ENCODE data around the gene MARCHF2.

The MARCHF2 gene

DNA sequence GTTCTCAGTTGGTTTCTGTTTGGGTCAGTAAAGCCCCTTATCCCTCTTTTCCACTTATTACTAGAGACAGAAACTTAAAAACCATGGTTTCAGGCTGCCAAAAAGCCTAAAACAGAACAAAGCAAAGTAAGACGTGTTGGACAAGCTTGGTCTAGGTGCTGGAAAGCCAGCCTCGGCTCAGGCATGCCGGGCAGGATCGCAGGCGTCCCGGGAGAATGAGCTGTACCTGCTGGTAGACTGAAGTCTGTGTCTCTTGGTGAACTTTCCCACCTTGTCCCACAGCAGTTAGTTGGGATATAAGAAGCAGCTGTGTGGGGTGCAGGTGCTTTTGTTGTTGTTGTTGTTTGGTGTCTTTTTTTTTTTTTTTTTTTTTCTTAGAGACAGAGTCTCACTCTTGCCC lies 68.5 kb downstream of the MARCHF2 start:
- no peak for DNase-seq

- no peak for DNase-seq
Observed at GRCh38 chr19:8482696-8483095, 69.6 kb downstream of the MARCHF2 start.

DNA sequence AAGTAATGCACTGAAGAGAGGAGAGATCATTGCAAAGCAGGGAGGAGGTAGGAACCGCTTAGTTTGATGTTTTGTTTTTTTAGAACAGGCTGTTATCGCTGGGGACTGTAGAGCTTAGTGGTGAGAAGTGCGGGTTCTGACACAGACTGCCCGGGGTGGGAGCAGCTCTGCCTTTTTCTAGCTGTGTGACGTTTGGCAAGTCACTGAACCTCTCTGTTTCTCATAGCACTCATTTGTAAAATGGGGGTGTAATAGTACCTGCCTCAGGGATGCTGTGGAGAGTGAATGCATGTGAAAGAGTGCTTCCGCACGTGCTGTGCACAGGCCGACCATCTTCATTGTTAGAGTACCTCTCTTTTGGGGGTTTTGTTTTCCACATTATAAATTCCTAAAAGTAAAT lies 70.1 kb downstream of the MARCHF2 start:
- DNase-seq, result no peak

- no peak for DNase-seq
Observed at GRCh38 chr19:8484331-8484894, 71.3 kb downstream of the MARCHF2 start.

DNA sequence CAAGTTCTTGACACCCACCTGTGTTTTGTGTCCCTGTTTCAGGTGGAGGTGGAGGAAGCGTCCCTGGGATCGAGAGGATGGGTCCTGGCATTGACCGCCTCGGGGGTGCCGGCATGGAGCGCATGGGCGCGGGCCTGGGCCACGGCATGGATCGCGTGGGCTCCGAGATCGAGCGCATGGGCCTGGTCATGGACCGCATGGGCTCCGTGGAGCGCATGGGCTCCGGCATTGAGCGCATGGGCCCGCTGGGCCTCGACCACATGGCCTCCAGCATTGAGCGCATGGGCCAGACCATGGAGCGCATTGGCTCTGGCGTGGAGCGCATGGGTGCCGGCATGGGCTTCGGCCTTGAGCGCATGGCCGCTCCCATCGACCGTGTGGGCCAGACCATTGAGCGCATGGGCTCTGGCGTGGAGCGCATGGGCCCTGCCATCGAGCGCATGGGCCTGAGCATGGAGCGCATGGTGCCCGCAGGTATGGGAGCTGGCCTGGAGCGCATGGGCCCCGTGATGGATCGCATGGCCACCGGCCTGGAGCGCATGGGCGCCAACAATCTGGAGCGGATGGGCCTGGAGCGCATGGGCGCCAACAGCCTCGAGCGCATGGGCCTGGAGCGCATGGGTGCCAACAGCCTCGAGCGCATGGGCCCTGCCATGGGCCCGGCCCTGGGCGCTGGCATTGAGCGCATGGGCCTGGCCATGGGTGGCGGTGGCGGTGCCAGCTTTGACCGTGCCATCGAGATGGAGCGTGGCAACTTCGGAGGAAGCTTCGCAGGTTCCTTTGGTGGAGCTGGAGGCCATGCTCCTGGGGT lies 72.7 kb downstream of the MARCHF2 start:
- no peak for DNase-seq

DNA sequence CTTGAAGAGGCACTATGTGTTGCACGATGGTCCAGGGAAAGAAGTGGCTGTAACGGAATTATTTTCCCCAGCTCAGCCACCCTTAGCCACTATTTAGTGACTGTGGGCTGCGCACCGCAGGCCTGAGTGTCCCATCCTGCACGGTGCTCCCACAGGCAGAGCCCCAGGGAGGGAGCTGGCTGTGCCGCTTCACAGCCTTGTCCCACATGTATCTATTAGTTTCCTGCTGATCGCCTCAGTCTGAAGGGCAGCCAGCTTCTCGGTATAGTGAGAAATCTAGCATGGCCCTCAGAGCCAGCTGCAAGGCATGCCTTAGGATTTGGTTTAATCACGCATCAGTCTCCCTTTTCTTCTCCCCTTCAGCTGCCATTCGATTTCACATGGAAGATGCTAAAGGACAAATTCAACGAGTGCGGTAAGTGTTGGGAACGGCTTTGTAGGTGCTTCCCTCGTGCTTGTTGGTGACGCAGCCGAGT lies 73.6 kb downstream of the MARCHF2 start:
- no peak for DNase-seq

DNA sequence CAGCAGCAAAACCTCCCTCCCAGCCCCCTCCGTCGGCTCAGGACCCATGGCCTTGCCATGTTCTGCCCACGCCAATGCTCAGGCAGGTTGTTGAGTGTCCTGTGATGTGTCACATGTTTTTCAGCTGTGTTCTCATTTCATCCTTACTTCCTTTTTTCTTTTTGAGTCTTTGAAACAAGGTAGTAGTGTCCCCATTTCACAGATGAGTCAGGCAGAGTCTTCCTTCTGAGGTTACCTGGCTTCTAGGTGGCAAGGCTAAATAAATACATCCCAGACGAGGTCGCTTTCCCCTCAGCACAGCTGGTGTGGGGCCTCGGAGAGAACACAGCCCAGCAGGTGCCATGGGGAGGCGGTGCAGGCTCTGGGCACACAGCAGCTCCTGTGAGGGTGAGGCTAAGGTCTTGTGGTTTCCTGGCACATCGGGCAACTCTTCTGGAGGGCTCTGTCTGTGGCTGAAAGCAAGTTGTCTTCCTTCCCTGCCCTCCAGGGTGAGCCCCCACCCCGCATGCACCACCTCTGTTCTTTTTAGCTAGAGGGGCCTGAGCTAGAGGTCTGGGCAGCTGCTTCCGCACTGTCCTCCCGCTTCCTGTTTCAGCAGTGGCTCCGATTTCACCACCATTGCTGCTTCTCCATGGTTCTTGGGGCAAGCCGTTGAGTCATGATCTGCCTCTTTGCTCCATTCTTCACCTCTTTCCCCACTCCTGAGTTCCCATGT lies 74.2 kb downstream of the MARCHF2 start:
- DNase-seq, result peak; percentile 36 to 47

DNA sequence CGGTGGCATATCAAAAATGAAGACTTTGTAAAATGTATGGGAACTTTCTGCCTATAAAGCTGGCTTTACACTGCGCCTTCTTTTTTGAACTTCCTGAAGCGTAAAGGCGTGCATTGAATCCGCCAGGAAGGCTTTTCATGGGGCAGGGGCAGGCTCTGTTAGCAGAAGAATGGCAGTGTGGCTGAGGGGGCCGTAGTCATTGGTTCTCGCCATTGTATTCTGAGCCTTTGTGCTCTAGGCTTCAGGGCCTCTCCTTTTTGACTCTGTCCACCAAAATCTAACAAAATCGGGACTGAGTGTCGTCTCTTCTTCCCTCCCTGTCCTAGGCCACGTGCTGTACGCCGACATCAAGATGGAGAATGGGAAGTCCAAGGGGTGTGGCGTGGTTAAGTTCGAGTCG lies 75.3 kb downstream of the MARCHF2 start:
- DNase-seq, result no peak

Data from activated CD4-positive, alpha-beta T cell treated with anti-CD3 and anti-CD28 coated beads, Interleukin-2, amount 50 U/mL, for 4 hours (primary cell).